CD14-positive monocyte (primary cell): ENCODE data around the gene MCF2L. TPM values are rescaled to one million over a fixed set of nuclear protein-coding genes. Genes with fewer than 3 reads are reported as not detected.

Source experiments
- DNase-seq, 3 donors: peaks; one replicate each; pipeline ENCODE4 v3.0.0-alpha.2; 2011 to 2022
- H2AFZ ChIP-seq: 2 replicates; pipeline ENCODE4 v1.6.0; 2012; ENCODE audit warnings: mild to moderate bottlenecking, low read depth, low read length, inconsistent platforms; ENCODE audit not compliant: insufficient read depth, poor library complexity, severe bottlenecking
- H3K27ac ChIP-seq, 2 donors: 1 replicate in 1 of 2; 2 replicates in 1 of 2; pipeline ENCODE4 v1.5.1; 2012 to 2013; ENCODE audit warnings: low read length in 2 of 2, control low read depth in 1 of 2, inconsistent platforms in 1 of 2, low read depth in 1 of 2, mild to moderate bottlenecking in 1 of 2
- H3K27me3 ChIP-seq, 2 donors: one replicate each; pipeline versions ENCODE4 v1.6.0 to v1.6.1; 2011 to 2013; ENCODE audit warnings: low read length in 2 of 2; ENCODE audit not compliant: control insufficient read depth in 2 of 2, insufficient read depth in 2 of 2
- H3K36me3 ChIP-seq, 2 donors: replicated peaks in 1 of 2; 1 replicate in 1 of 2; 2 replicates in 1 of 2; pipeline versions ENCODE4 v1.5.1 to v1.6.1; 2012 to 2013; ENCODE audit warnings: low read length in 2 of 2, control low read depth in 1 of 2, inconsistent platforms in 1 of 2, mild to moderate bottlenecking in 1 of 2; ENCODE audit not compliant: insufficient read depth in 2 of 2, control insufficient read depth in 1 of 2
- H3K4me1 ChIP-seq, 2 donors: 1 replicate in 1 of 2; 2 replicates in 1 of 2; pipeline versions ENCODE4 v1.5.1 to v1.6.1; 2012 to 2013; ENCODE audit warnings: low read length in 2 of 2, control low read depth in 1 of 2, inconsistent platforms in 1 of 2, mild to moderate bottlenecking in 1 of 2, moderate library complexity in 1 of 2; ENCODE audit not compliant: insufficient read depth in 2 of 2, control insufficient read depth in 1 of 2
- H3K4me2 ChIP-seq: replicated peaks from 2 replicates; pipeline ENCODE3; 2012; ENCODE audit warnings: low read length, moderate library complexity, mild to moderate bottlenecking; ENCODE audit not compliant: poor library complexity, severe bottlenecking; ENCODE audit errors: extremely low read depth
- H3K4me3 ChIP-seq, 3 experiments: fragments of 200-600 bp in 1 of 3; sonication (generic) in 1 of 3; replicated peaks in 1 of 3; 1 replicate in 2 of 3; 2 replicates in 1 of 3; pipeline ENCODE4 v1.5.1; 2011 to 2013; ENCODE audit warnings: low read length in 3 of 3, mild to moderate bottlenecking in 3 of 3, control low read depth in 2 of 3, low read depth in 2 of 3, inconsistent platforms in 1 of 3, moderate library complexity in 1 of 3
- H3K79me2 ChIP-seq: 2 replicates; pipeline ENCODE4 v1.6.0; 2012; ENCODE audit warnings: mild to moderate bottlenecking, control low read depth, inconsistent platforms, low read length, moderate library complexity; ENCODE audit not compliant: insufficient read depth
- H3K9ac ChIP-seq: 2 replicates; pipeline ENCODE4 v1.6.0; 2017; ENCODE audit warnings: low read length, mild to moderate bottlenecking; ENCODE audit not compliant: insufficient read depth, poor library complexity, severe bottlenecking
- H3K9me3 ChIP-seq, 2 donors: replicated peaks in 1 of 2; 1 replicate in 1 of 2; 2 replicates in 1 of 2; pipeline versions ENCODE4 v1.5.1 to v1.6.1; 2012 to 2013; ENCODE audit warnings: low read length in 2 of 2, control low read depth in 1 of 2; ENCODE audit not compliant: control insufficient read depth in 1 of 2, insufficient read depth in 1 of 2
- H4K20me1 ChIP-seq: 2 replicates; pipeline ENCODE4 v1.6.0; 2012; ENCODE audit warnings: mild to moderate bottlenecking, low read length, control low read depth, moderate library complexity; ENCODE audit not compliant: insufficient read depth
- H3K27ac Mint-ChIP-seq, 7 donors: one replicate each; pipeline ENCODE4 v1.8.0; 2020; ENCODE audit warnings: mild to moderate bottlenecking in 7 of 7, mixed read lengths in 7 of 7, moderate library complexity in 6 of 7, inconsistent platforms in 2 of 7
- H3K27me3 Mint-ChIP-seq, 3 donors: one replicate each; pipeline ENCODE4 v1.8.0; 2021 to 2022; ENCODE audit warnings: low read depth in 3 of 3, mild to moderate bottlenecking in 3 of 3, mixed read lengths in 3 of 3, moderate library complexity in 3 of 3, inconsistent platforms in 1 of 3
- H3K36me3 Mint-ChIP-seq, 2 donors: one replicate each; pipeline ENCODE4 v1.8.0; 2020; ENCODE audit warnings: mixed read lengths in 2 of 2, inconsistent platforms in 1 of 2, mild to moderate bottlenecking in 1 of 2
- H3K4me1 Mint-ChIP-seq: one replicate; pipeline ENCODE4 v1.8.0; 2020; ENCODE audit warnings: mild to moderate bottlenecking, mixed read lengths
- H3K4me3 Mint-ChIP-seq, 2 donors: one replicate each; pipeline ENCODE4 v1.8.0; 2020; ENCODE audit warnings: mild to moderate bottlenecking in 2 of 2, mixed read lengths in 2 of 2, moderate library complexity in 1 of 2
- H3K9me3 Mint-ChIP-seq, 7 donors: one replicate each; pipeline ENCODE4 v1.8.0; 2020 to 2022; ENCODE audit warnings: mixed read lengths in 7 of 7, mild to moderate bottlenecking in 6 of 7, moderate library complexity in 6 of 7, inconsistent platforms in 2 of 7
- WGBS: methylation state at CpG from one replicate; pipeline ENCODE4 v1.1.5; 2013; ENCODE audit warnings: missing lambda C conversion rate; ENCODE audit not compliant: insufficient coverage; 5-methylcytosine and 5-hydroxymethylcytosine counted together
- intact Hi-C, 2 donors: fragments of 100-400 bp; cut with micrococcal nuclease; formaldehyde crosslinking; loops; one replicate each; pipeline versions ENCODE4 v1.15.0 to v1.15.1; 2023
- polyA plus RNA-seq, 3 donors: library from polyadenylated mRNA; depleted of rRNA in 1 of 3; unstranded in 2 of 3; stranded (reverse) in 1 of 3; fragments of 300-500 nt in 2 of 3; fragments of >200 nt in 1 of 3; fragmentation: Illumina TruSeq in 2 of 3; gene quantifications; 1 replicate in 2 of 3; 2 replicates in 1 of 3; pipeline ENCODE4 v1.2.3, GENCODE V29; 2012 to 2021
- TF ChIP-seq, protein P1 (sequence below): fragments of 200-600 bp; IDR thresholded peaks from one replicate; pipeline ENCODE4 v1.8.0; 2022; ENCODE audit warnings: antibody characterized with exemption, mild to moderate bottlenecking

The MCF2L gene
- polyA plus RNA-seq, 3 donors: not detected

DNA sequence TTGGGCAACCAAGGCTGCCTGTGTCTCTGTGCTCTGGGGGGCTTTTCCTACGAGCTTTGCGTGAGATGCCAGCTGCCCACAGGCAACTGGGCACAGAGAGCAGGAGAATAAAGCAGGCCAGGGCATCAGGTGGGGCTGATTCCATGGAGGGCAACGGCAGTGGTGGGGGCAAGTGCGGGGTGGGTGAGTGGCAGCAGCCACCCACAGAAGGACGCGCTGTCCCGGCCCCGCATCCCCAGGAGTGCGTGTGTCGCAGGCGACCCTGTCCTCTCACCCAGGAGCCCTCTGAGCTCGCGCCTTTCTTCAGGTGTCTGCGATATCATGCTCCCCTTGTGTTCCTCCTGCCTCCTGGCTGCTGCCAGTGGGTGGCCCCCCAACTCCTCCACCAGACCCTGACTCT, 67.4 kb downstream of the MCF2L start:
- H3K27me3 Mint-ChIP-seq: peaks cover 2 to 10% (median 3%) of the 10 kb centered on the region in 3 donors
- peaks cover 0 to 8% (median 2%) of the 10 kb centered on the region in 7 donors for H3K9me3 Mint-ChIP-seq

DNA sequence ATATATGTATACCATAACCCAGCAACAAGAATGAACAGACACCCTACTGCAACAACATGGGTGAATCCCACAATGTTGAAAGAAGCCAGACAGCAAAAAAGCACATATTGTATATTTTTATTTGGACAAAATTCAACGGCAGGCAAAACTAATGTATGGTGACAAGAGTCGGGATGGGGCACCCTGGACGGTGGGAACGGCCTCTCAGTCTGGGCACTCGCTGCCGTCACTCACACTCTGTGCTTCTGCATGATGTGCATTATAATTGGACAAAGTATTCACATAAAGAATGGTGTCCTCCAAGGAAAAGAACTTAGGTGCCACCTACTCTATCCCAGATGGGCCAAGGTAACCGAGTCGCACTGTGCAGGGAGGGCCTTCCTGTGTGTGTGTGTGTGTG, 71.0 kb downstream of the MCF2L start:
- WGBS: 100% methylated on average over 1 of the region's 8 CpGs
- Histone ChIP-seq H4K20me1 (no peaks in the 10 kb centered on the region), H3K27me3 (no peaks in the 10 kb centered on the region), H3K9ac (no peak overlapping the region), H3K4me2 (no peak overlapping the region), H3K4me3 (no peak overlapping the region), H2AFZ (no peak overlapping the region), H3K9me3 (no peaks in the 10 kb centered on the region), H3K4me1 (no peaks in the 10 kb centered on the region), H3K36me3 (no peaks in the 10 kb centered on the region), H3K27ac (no peak overlapping the region), H3K79me2 (no peaks in the 10 kb centered on the region)
- peaks cover 1% of the 10 kb centered on the region for H3K4me1 Mint-ChIP-seq
- DNase-seq: no peak
- H3K27me3 Mint-ChIP-seq: peaks cover 2 to 12% (median 4%) of the 10 kb centered on the region in 3 donors
- no peaks in the 10 kb centered on the region for H3K36me3 Mint-ChIP-seq
- peaks cover 0 to 3% (median 0%) of the 10 kb centered on the region in 7 donors for H3K9me3 Mint-ChIP-seq
- H3K27ac Mint-ChIP-seq: no peak overlapping the region
- intact Hi-C loops: no loop called here
- TF ChIP-seq, protein P1, sequence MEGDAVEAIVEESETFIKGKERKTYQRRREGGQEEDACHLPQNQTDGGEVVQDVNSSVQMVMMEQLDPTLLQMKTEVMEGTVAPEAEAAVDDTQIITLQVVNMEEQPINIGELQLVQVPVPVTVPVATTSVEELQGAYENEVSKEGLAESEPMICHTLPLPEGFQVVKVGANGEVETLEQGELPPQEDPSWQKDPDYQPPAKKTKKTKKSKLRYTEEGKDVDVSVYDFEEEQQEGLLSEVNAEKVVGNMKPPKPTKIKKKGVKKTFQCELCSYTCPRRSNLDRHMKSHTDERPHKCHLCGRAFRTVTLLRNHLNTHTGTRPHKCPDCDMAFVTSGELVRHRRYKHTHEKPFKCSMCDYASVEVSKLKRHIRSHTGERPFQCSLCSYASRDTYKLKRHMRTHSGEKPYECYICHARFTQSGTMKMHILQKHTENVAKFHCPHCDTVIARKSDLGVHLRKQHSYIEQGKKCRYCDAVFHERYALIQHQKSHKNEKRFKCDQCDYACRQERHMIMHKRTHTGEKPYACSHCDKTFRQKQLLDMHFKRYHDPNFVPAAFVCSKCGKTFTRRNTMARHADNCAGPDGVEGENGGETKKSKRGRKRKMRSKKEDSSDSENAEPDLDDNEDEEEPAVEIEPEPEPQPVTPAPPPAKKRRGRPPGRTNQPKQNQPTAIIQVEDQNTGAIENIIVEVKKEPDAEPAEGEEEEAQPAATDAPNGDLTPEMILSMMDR: no peak
- H3K4me3 Mint-ChIP-seq: no peak overlapping the region

More for the DNA sequence above, 67.4 kb downstream of the MCF2L start:
- intact Hi-C loops: no loop called here
- H3K4me1 Mint-ChIP-seq: peaks cover 1% of the 10 kb centered on the region
- no peaks in the 10 kb centered on the region for H4K20me1 ChIP-seq
- H3K27ac Mint-ChIP-seq: peak overlapping the region in 1 of 7 donors; percentile 2
- H3K9ac ChIP-seq: no peak overlapping the region
- no peaks in the 10 kb centered on the region for H3K36me3 Mint-ChIP-seq
- H3K27me3 ChIP-seq: no peaks in the 10 kb centered on the region
- H2AFZ ChIP-seq: no peak overlapping the region
- H3K79me2 ChIP-seq: no peaks in the 10 kb centered on the region
- 95% methylated on average over 12 of the region's 14 CpGs for WGBS
- H3K4me1 ChIP-seq: no peaks in the 10 kb centered on the region
- TF ChIP-seq, protein P1: no peak
- H3K9me3 ChIP-seq: peaks cover 0 to 11% of the 10 kb centered on the region in 2 donors
- no peak overlapping the region for H3K4me3 Mint-ChIP-seq
- no peak overlapping the region for H3K27ac ChIP-seq
- no peak overlapping the region for H3K4me3 ChIP-seq
- no peaks in the 10 kb centered on the region for H3K36me3 ChIP-seq
- no peak for DNase-seq
- no peak overlapping the region for H3K4me2 ChIP-seq
